Ectodermal cell (in vitro differentiated cells): Measurements from ENCODE around the gene MORN5.

Experiments used
- H3K27ac ChIP-seq: 2 replicates; pipeline ENCODE4 v1.7.0; 2013; ENCODE audit warnings: mild to moderate bottlenecking, low read depth, low read length; ENCODE audit not compliant: insufficient read depth, poor library complexity, severe bottlenecking
- H3K27me3 ChIP-seq: 2 replicates; pipeline ENCODE4 v1.7.0; 2013; ENCODE audit warnings: mild to moderate bottlenecking, low read length; ENCODE audit not compliant: insufficient read depth, control insufficient read depth, poor library complexity, severe bottlenecking
- H3K36me3 ChIP-seq: one replicate; pipeline ENCODE4 v1.7.0; 2013; ENCODE audit warnings: low read length; ENCODE audit not compliant: control insufficient read depth, insufficient read depth
- H3K4me1 ChIP-seq: one replicate; pipeline ENCODE4 v1.7.0; 2013; ENCODE audit warnings: low read length; ENCODE audit not compliant: control insufficient read depth, insufficient read depth
- H3K4me3 ChIP-seq: 2 replicates; pipeline ENCODE4 v1.7.0; 2013; ENCODE audit warnings: low read depth, low read length, control low read depth; ENCODE audit not compliant: insufficient read depth
- H3K9me3 ChIP-seq: 2 replicates; pipeline ENCODE4 v1.7.0; 2013; ENCODE audit warnings: mild to moderate bottlenecking, low read length, moderate library complexity; ENCODE audit not compliant: control insufficient read depth
- WGBS, 2 experiments: methylation state at CpG; one replicate each; pipeline ENCODE4 v1.1.7; 2013; ENCODE audit warnings: missing lambda C conversion rate in 2 of 2; 5-methylcytosine and 5-hydroxymethylcytosine counted together

The MORN5 gene

DNA sequence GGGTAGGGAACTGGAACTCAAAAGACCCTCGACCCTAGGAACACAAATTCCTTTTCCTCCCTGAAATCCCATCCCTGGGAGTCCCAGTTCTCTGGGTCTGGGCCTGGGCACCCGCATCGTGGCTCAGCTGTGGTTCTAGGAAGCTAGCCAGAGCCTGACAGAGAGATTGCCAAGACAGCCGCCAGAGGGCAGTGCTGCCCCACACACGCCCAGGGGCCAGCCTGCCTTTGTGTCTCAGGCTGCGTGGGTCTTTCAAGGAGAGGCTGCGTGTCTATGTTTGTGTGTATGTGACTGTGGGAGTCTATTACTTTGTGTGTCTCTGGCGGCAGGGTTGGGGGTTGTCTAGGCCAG is 34.6 kb upstream of the MORN5 start:
- Histone ChIP-seq H3K36me3 (no peaks in the 10 kb centered on the region), H3K9me3 (no peaks in the 10 kb centered on the region), H3K27ac (no peak overlapping the region), H3K27me3 (peaks cover 31% of the 10 kb centered on the region), H3K4me3 (no peak overlapping the region), H3K4me1 (peaks cover 10% of the 10 kb centered on the region)
- 7 to 10% methylated on average over 8 of the region's 8 CpGs for WGBS, 2 experiments

DNA sequence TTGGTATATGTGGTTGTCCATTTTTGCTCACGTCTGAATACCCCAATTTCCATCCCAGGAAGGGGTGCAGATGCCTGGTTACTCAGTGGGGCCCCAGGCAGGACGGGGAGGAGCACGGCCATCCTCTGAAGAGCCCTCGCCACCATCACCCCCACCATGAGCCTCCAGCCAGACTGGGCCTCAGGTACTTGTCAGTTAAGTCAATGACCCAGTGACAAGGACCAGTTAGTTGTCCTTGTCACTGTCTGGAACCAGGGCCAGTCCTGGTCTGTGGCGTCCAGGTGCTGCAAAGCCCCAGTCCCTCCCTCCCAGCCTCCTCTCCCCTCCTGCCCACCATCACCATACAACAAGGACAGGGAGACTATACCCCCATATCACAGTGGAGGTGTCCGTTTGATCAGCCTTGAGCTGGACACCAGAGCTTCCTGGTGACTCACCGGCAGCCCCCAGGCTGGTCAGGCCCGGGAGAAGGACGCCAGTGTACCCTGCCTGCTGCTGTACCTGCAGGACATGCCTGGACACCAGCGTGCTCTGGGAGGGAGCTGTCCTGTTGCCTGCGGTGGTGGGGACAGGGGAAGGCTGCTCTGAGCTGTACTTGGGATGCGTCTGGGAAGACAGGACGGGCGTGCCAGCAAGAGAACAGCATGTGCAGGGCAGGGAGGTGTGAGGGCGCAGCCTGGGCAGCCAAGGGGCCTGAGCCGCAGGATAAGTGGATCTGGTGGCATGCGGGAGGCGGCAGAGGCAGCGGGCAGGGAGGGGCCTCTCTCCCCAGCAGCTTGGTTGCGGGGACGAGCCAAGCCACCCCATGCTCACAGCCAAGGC is 34.0 kb upstream of the MORN5 start:
- no peaks in the 10 kb centered on the region for H3K9me3 ChIP-seq
- no peaks in the 10 kb centered on the region for H3K36me3 ChIP-seq
- H3K4me1 ChIP-seq: peaks cover 10% of the 10 kb centered on the region
- no peak overlapping the region for H3K4me3 ChIP-seq
- H3K27ac ChIP-seq: no peak overlapping the region
- WGBS, 2 experiments: 24 to 25% methylated on average over 21 of the region's 21 CpGs
- H3K27me3 ChIP-seq: peaks cover 32% of the 10 kb centered on the region

DNA sequence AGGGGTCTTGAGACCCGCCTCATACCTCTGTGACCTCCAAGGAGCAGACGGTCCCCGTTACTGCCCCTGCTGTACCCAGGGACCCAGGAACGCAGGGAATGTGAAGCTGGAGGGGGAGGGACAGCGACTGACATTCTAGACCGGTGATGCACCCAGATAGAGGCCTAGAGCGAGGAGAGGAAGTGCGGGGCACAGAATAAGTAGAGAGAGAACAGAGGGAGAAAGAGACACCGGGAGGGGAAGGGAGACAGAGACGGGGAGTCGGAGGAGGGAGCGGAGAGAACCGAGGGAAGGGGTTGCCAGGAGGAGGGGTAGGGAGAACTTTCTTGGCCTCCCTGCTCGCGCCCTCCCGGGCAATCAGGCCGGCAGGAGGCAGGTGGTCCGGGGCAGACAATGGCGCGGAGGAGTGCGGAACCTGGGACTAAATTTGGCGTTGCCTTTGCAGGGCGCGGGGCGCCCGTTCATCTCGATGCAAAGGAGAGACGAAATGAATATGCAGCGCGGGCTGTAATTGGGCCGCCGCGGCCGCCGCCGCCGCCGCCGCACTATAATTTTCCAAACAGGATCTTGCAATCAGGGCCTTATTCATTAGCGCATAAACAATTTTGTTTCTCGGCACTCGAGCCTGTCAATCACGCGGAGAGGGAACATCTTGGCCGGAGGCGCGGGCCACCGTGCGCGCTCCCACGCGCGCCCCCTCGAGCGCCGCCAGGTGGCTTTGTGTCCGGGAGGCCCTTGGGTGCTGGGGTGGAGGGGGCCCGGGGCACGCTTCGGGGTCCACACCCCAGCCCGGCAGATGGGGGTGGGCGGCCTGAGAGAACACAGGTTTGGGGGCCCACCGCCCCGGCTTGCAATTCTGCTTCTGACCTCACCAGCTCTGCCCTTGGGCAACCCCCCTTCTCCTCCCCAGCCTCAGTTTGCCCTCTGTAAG is 33.1 kb upstream of the MORN5 start:
- H3K27ac ChIP-seq: no peak overlapping the region
- peak overlapping the region; percentile 33 for H3K4me3 ChIP-seq
- H3K4me1 ChIP-seq: peaks cover 16% of the 10 kb centered on the region
- peaks cover 41% of the 10 kb centered on the region for H3K27me3 ChIP-seq
- 12 to 15% methylated on average over 64 of the region's 64 CpGs for WGBS, 2 experiments
- no peaks in the 10 kb centered on the region for H3K36me3 ChIP-seq
- no peaks in the 10 kb centered on the region for H3K9me3 ChIP-seq

DNA sequence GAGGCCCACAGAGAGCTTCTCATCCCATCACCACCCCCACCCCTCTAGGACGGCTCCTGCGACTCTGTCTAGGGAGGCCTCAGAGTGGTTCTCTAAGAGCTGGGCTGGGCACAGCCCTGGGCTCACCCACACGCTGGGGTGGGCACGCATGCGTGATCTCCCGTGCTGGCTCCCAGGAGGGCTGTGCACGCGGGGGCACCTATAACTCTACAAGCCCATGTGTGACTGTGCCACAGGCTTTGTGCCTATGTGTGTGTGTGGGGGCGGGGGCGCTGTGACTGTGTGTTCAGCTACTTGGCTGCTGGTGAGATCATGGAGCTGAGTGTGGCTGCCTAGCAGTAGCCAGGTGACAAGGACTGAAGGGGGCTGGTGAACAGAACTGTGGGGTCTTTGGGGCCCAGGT is 32.3 kb upstream of the MORN5 start:
- no peaks in the 10 kb centered on the region for H3K9me3 ChIP-seq
- peaks cover 24% of the 10 kb centered on the region for H3K4me1 ChIP-seq
- peaks cover 49% of the 10 kb centered on the region for H3K27me3 ChIP-seq
- H3K27ac ChIP-seq: no peak overlapping the region
- H3K36me3 ChIP-seq: no peaks in the 10 kb centered on the region
- 77 to 78% methylated on average over 10 of the region's 10 CpGs for WGBS, 2 experiments
- H3K4me3 ChIP-seq: no peak overlapping the region

DNA sequence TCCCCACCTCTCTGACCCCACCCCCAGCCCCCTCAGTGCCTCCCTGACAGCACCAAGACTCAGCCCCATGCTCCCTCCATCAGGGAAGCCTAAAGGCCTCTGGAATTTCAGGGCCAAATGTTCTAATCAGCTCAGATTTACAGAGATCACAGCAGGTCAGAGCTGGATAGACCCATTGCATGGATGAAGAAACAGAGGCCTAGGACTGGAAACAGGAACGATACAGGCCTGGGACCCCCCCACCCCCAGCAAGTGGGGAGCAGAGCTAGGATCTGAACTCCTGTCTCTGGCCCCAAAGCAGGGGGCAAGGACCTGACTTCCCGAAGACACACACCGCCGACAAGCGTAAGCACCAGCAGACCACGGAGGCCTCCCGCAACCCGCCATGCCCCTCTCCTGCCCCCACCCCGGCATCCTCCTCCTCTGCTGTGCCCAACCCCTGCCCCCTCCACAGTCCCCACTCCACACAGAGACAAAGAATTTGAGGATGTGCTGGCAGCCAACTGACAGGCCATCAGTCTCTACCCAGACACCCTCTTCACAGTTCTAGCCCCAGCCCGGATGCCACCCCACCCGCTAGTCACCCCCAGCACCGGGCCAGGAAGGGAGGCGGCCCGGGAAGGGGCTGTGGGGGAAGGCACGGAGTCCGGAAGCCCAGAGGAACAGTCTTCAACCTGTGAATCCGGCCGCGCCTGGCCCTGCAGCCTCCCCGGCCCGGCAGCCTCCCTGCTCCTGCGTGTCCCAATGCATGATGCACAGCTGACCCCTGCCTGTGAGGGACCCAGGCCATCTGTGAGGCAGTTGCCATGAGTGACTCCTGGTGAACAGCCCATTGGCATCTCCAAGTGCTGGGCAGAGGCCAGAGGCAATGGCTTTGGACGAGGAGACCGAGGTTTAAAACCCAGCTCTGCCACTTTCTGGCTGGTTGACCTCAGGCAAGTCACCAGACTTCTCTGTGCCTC is 31.4 kb upstream of the MORN5 start:
- Histone ChIP-seq H3K4me1 (peaks cover 24% of the 10 kb centered on the region), H3K4me3 (no peak overlapping the region), H3K36me3 (no peaks in the 10 kb centered on the region), H3K27me3 (peaks cover 58% of the 10 kb centered on the region), H3K27ac (no peak overlapping the region), H3K9me3 (no peaks in the 10 kb centered on the region)
- WGBS, 2 experiments: 90 to 91% methylated on average over 24 of the region's 24 CpGs

DNA sequence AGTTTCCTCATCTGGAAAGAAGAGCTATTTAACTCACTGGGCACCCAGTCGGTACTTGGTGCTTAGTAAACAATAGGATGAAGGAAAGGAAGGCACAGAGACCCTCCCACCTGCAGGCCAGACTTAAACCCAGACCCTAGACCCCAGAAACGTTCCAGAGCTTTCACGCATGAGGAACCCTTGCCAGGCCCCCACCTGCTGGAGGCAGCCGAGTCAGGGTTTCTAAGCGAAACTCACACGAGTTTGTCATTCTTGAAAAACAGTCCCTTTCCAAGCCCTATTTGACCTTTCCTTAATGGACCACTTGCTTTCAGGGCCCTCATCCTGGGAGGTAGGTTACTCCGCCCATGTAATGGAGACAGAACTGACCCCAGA is 30.8 kb upstream of the MORN5 start:
- Histone ChIP-seq H3K36me3 (no peaks in the 10 kb centered on the region), H3K4me1 (peaks cover 24% of the 10 kb centered on the region), H3K27ac (no peak overlapping the region), H3K4me3 (no peak overlapping the region), H3K9me3 (no peaks in the 10 kb centered on the region), H3K27me3 (peaks cover 64% of the 10 kb centered on the region)
- 84 to 90% methylated on average over 7 of the region's 7 CpGs for WGBS, 2 experiments

DNA sequence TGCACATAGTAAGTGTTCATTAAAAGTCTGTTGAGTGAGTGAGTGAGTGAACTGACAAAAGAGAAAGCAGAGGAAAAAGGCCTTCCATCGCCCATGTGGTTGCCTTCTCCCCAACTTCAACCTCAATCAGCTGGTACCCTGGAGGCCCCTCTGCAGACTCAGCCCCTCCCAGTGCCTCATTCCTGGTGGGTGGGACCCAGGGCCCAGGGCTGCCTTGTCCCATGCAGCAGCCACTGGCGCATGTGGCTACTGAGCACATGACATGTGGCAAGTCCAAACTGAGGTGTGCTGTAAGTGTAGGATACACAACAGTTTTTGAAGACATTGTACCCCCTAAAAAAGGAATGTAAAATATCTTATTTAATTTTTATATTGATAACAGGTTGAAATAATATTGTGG is 29.7 kb upstream of the MORN5 start:
- H3K27ac ChIP-seq: no peak overlapping the region
- H3K4me3 ChIP-seq: no peak overlapping the region
- H3K36me3 ChIP-seq: no peaks in the 10 kb centered on the region
- peaks cover 70% of the 10 kb centered on the region for H3K27me3 ChIP-seq
- H3K9me3 ChIP-seq: no peaks in the 10 kb centered on the region
- H3K4me1 ChIP-seq: peaks cover 25% of the 10 kb centered on the region
- 92 to 96% methylated on average over 2 of the region's 2 CpGs for WGBS, 2 experiments

DNA sequence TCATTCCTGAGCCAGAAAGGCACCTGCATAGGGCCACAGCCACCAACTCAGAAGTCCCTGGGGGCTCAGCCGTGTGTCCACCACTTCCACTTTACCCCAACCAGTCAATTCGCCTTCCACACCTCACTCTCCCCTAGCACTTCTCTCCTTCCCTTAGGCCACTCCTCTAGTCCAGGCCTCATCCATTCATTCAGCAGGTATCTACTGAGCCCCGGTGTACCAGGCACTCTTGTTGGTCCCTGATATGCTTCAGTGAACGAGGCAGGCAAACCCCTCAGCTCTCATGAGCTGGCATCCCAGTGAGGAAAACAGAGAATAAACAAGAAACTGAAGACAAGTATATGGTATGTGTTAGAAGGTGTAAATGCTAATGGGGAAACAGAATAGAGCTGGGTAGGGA is 28.9 kb upstream of the MORN5 start:
- Histone ChIP-seq H3K4me1 (peaks cover 25% of the 10 kb centered on the region), H3K9me3 (no peaks in the 10 kb centered on the region), H3K27me3 (peaks cover 69% of the 10 kb centered on the region), H3K4me3 (no peak overlapping the region), H3K27ac (no peak overlapping the region), H3K36me3 (no peaks in the 10 kb centered on the region)
- WGBS, 2 experiments: 80 to 83% methylated on average over 4 of the region's 4 CpGs

DNA sequence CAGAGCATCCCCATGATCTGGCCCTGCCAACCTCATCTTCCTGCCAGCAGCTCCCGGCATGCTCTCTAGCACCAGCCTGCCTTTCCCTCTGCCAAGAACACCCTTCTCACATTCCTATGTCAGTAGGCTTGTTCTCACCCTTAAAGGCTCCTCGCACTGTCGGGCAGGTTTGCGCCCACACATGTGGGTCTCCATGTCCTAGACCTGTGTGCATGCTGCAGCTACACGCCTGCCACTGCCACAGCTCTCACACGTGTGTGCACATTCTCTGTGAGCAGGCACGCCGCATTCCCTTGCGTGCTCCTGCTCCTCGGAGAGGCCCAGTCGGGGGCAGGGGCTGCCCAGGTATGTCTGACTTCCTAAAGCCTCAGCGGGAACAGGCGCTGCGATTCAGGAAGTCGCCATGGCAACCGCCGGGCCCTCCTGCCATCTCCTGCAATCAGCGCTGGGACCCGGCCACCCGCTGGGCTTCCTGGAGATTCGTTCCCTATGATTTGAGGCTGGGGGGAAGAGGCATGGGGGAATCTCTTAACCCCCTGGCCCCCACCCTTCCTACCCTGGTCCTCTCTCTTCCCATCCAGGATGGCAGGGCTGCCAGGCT is 28.2 kb upstream of the MORN5 start:
- H3K9me3 ChIP-seq: no peaks in the 10 kb centered on the region
- no peaks in the 10 kb centered on the region for H3K36me3 ChIP-seq
- peaks cover 67% of the 10 kb centered on the region for H3K27me3 ChIP-seq
- no peak overlapping the region for H3K27ac ChIP-seq
- H3K4me3 ChIP-seq: no peak overlapping the region
- 19 to 21% methylated on average over 21 of the region's 21 CpGs for WGBS, 2 experiments
- H3K4me1 ChIP-seq: peaks cover 18% of the 10 kb centered on the region
